Endothelial cell of umbilical vein (primary cell): Measurements from ENCODE around the gene TMEM164. TPM values are rescaled to one million over a fixed set of nuclear protein-coding genes. Genes with fewer than 3 reads are reported as not detected.

Source experiments
- BruUV-seq: library from RNA; stranded (reverse); fragments of 400-500 nt; replicated peaks from 2 replicates; lab custom pipeline; 2021; lab: Mats Ljungman, UMichigan
- CTCF ChIA-PET: fragments of 300-600, 350-600 bp; sonication (Branson Sonifier 250); formaldehyde crosslinking; loops from one replicate; lab custom pipeline; 2021; ENCODE audit warnings: antibody characterized with exemption, inconsistent platforms; lab: Charles Lee
- POLR2A ChIA-PET: fragments of 300-600, 350-600 bp; sonication (Branson Sonifier 250); formaldehyde crosslinking; loops from one replicate; lab custom pipeline; 2021; ENCODE audit warnings: antibody characterized with exemption, inconsistent platforms; lab: Charles Lee
- DNase-seq: peaks from one replicate; pipeline ENCODE4 v3.0.0-alpha.2; 2011; ENCODE audit warnings: low read depth, low spot score
- FAIRE-seq: peaks from 2 replicates; lab custom pipeline; 2011; peaks lifted over from hg19 to GRCh38; lab: Jason Lieb, UNC
- H2AFZ ChIP-seq: 2 replicates; pipeline ENCODE4 v1.6.0; 2012; ENCODE audit warnings: low read depth, low read length, control low read depth, inconsistent platforms
- H3K27ac ChIP-seq: 2 replicates; pipeline ENCODE4 v1.5.1; 2011; ENCODE audit warnings: low read depth, mild to moderate bottlenecking, control low read depth, low read length, moderate library complexity; ENCODE audit not compliant: insufficient read depth
- H3K27me3 ChIP-seq, 2 experiments: 2 replicates each; pipeline versions ENCODE4 v1.6.0 to v1.6.1; 2011; ENCODE audit warnings: low read length in 2 of 2, mixed read lengths in 1 of 2; ENCODE audit not compliant: control insufficient read depth in 2 of 2, insufficient read depth in 2 of 2
- H3K36me3 ChIP-seq, 2 experiments: 2 replicates in 1 of 2; 3 replicates in 1 of 2; pipeline ENCODE4 v1.5.1; 2011; ENCODE audit warnings: low read length in 2 of 2, mild to moderate bottlenecking in 1 of 2, moderate library complexity in 1 of 2; ENCODE audit not compliant: control insufficient read depth in 2 of 2, insufficient read depth in 2 of 2; ENCODE audit errors: extremely low read depth in 1 of 2
- H3K4me1 ChIP-seq: 3 replicates; pipeline ENCODE4 v1.5.1; 2011; ENCODE audit warnings: mild to moderate bottlenecking, low read length; ENCODE audit not compliant: control insufficient read depth, insufficient read depth; ENCODE audit errors: extremely low read depth
- H3K4me2 ChIP-seq: 2 replicates; pipeline ENCODE4 v1.6.1; 2011; ENCODE audit warnings: low read length, control low read depth, mixed read lengths; ENCODE audit not compliant: insufficient read depth
- H3K4me3 ChIP-seq, 3 experiments: fragments of 200-600 bp in 1 of 3; sonication (generic), shearing (Covaris generic) in 1 of 3; replicated peaks in 1 of 3; 2 replicates each; pipeline ENCODE4 v1.5.1; 2011 to 2016; ENCODE audit warnings: control low read depth in 3 of 3, low read length in 3 of 3, mild to moderate bottlenecking in 2 of 3, inconsistent platforms in 1 of 3, low read depth in 1 of 3, moderate library complexity in 1 of 3; ENCODE audit not compliant: insufficient read depth in 1 of 3
- H3K79me2 ChIP-seq: 2 replicates; pipeline ENCODE4 v1.6.0; 2012; ENCODE audit warnings: low read length, inconsistent platforms; ENCODE audit not compliant: control insufficient read depth, insufficient read depth
- H3K9ac ChIP-seq: replicated peaks from 2 replicates; pipeline ENCODE3; 2011; ENCODE audit warnings: low read length, control low read depth; ENCODE audit not compliant: insufficient read depth; ENCODE audit errors: extremely low read depth
- H3K9me1 ChIP-seq: replicated peaks from 3 replicates; pipeline ENCODE4 v1.6.0; 2011; ENCODE audit warnings: mild to moderate bottlenecking, low read length; ENCODE audit not compliant: control insufficient read depth, insufficient read depth; ENCODE audit errors: extremely low read depth
- H3K9me3 ChIP-seq: replicated peaks from 2 replicates; pipeline ENCODE4 v1.5.1; 2012; ENCODE audit warnings: low read length, inconsistent platforms; ENCODE audit not compliant: control insufficient read depth, insufficient read depth
- H4K20me1 ChIP-seq: replicated peaks from 2 replicates; pipeline ENCODE3; 2011; ENCODE audit warnings: mild to moderate bottlenecking, low read length; ENCODE audit not compliant: control insufficient read depth, insufficient read depth; ENCODE audit errors: extremely low read depth
- EZH2 ChIP-seq: IDR thresholded peaks from 2 replicates; pipeline ENCODE4 v1.6.1; 2012; ENCODE audit warnings: borderline replicate concordance, low read depth, mild to moderate bottlenecking, moderate library complexity, low read length, inconsistent platforms; ENCODE audit not compliant: severe bottlenecking
- FOS ChIP-seq: IDR thresholded peaks from 2 replicates; pipeline ENCODE4 v1.6.1; 2011; ENCODE audit warnings: mild to moderate bottlenecking, low read length, moderate library complexity, borderline replicate concordance; ENCODE audit not compliant: insufficient read depth
- GATA2 ChIP-seq: IDR thresholded peaks from 2 replicates; pipeline ENCODE4 v1.7.0; 2011; ENCODE audit warnings: low read depth, mild to moderate bottlenecking, moderate library complexity, mixed read lengths, low read length; ENCODE audit not compliant: insufficient read length, insufficient read depth
- JUN ChIP-seq: IDR thresholded peaks from 2 replicates; pipeline ENCODE4 v1.6.1; 2011; ENCODE audit warnings: borderline replicate concordance, low read depth; ENCODE audit not compliant: insufficient read length, insufficient read depth
- MYC ChIP-seq: IDR thresholded peaks from one replicate; pipeline ENCODE4 v1.6.1; 2011; ENCODE audit warnings: mild to moderate bottlenecking, low read depth, low read length
- POLR2A ChIP-seq: IDR thresholded peaks from 2 replicates; pipeline ENCODE4 v1.6.1; 2012; ENCODE audit warnings: low read depth, mild to moderate bottlenecking, control low read depth, low read length
- POLR2AphosphoS5 ChIP-seq: IDR thresholded peaks from 2 replicates; pipeline ENCODE4 v1.6.1; 2012; ENCODE audit warnings: low read depth, mild to moderate bottlenecking, control low read depth, low read length, moderate library complexity; ENCODE audit not compliant: insufficient read depth
- dilution Hi-C: fragments of 300-500 bp; cut with MboI; formaldehyde crosslinking; loops from one replicate; pipeline ENCODE4 v1.15.0; 2019; ENCODE audit warnings: low sequenced_read_pairs; ENCODE audit not compliant: extremely low pct_ligation_motif_present
- intact Hi-C: fragments of 100-400 bp; cut with micrococcal nuclease; formaldehyde crosslinking; loops from one replicate; pipeline ENCODE4 v1.10.0; 2022
- polyA plus RNA-seq, 4 experiments: library from polyadenylated mRNA; depleted of rRNA in 3 of 4; stranded (reverse) in 3 of 4; unstranded in 1 of 4; fragments of >200 nt; gene quantifications; 2 replicates each; pipeline versions ENCODE4 v1.2.1 to v1.2.3, GENCODE V29; 2011 to 2012; ENCODE audit warnings: missing spikeins in 1 of 4
- total RNA-seq: library from RNA; stranded (reverse); gene quantifications from 2 replicates; pipeline ENCODE4 v1.2.3, GENCODE V29; 2021
- TF ChIP-seq, protein P1 (sequence below), 2 donors: IDR thresholded peaks; 1 replicate in 1 of 2; 2 replicates in 1 of 2; pipeline ENCODE4 v1.5.1; 2011; ENCODE audit warnings: low read length in 2 of 2, mild to moderate bottlenecking in 2 of 2, moderate library complexity in 2 of 2, control low read depth in 1 of 2, inconsistent platforms in 1 of 2, low read depth in 1 of 2; ENCODE audit not compliant: insufficient read depth in 1 of 2; ENCODE audit errors: extremely low read depth in 1 of 2
- TF ChIP-seq, protein P2 (sequence below): IDR thresholded peaks from 2 replicates; pipeline ENCODE4 v1.6.1; 2011; ENCODE audit not compliant: insufficient read depth, insufficient read length

TMEM164 gene
- total and polyA plus RNA-seq, 2 donors (not counting 3 experiments of a cell fraction or from before 2014, with no cell fraction given) = 12.8 to 22.2 TPM

DNA sequence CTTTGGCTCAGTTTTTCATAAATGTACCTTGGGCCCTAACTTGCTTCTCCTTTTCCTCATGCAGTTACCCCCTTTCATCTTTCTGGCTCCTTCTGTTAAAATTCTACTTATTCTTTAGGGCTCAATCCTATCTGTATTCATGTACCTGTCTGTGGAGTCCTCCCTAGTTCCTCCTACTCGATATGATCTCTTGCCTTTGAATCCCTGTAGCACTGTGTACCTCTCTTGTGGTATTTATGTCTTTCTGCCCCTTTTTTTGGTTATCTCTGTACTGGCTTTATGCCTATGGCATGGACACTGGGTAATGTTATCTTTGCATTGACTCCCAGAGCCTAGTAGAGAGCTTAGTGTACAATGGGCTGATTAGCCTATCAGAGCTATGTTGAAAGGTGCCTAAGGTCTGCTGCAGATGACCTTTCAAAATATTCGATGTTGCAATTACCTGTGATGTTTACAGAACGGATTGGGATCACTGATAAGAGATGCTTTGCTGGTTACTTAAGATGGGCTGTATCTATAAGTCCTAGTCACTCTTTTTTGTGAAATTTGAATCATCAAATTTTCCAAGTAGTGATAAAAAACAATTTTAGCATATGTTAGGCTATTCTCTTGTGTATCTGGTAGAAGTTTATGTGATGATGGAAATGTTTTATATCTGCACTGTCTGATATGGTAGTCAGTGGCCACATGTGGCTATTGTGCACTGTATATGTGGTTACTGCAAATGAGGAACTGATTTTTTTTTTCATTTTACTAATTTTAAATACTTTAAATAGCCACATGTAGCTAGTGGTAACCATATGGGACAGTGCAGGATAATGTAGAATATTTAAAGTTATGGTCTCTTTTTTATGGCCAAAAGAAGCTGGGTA, 33.5 kb downstream of the TMEM164 start:
- dilution Hi-C loops = no loop called here
- Histone ChIP-seq H3K79me2 (no peaks in the 10 kb centered on the region), H3K9me1 (no peaks in the 10 kb centered on the region), H3K9me3 (no peaks in the 10 kb centered on the region), H2AFZ (no peak overlapping the region), H3K27me3 (no peaks in the 10 kb centered on the region), H3K27ac (no peak overlapping the region), H3K36me3 (no peaks in the 10 kb centered on the region), H3K9ac (no peak overlapping the region), H3K4me1 (no peaks in the 10 kb centered on the region), H3K4me3 (no peak overlapping the region), H4K20me1 (no peaks in the 10 kb centered on the region), H3K4me2 (no peak overlapping the region)
- DNase-seq = no peak
- ChIA-PET POLR2A (no interaction called here), CTCF (interaction anchor here (1.0 to 1.4 kb wide), 2 partner anchors 9 to 10 kb away, joined by 4 read pairs; no protein-coding TSS in a partner anchor)
- BruUV-seq = no TSS peak
- intact Hi-C loops = no loop called here
- TF ChIP-seq MYC (no peak), EZH2 (no peak), GATA2 (no peak), JUN (no peak), POLR2A (no peak), POLR2AphosphoS5 (no peak), FOS (no peak)
- TF ChIP-seq, protein P1, sequence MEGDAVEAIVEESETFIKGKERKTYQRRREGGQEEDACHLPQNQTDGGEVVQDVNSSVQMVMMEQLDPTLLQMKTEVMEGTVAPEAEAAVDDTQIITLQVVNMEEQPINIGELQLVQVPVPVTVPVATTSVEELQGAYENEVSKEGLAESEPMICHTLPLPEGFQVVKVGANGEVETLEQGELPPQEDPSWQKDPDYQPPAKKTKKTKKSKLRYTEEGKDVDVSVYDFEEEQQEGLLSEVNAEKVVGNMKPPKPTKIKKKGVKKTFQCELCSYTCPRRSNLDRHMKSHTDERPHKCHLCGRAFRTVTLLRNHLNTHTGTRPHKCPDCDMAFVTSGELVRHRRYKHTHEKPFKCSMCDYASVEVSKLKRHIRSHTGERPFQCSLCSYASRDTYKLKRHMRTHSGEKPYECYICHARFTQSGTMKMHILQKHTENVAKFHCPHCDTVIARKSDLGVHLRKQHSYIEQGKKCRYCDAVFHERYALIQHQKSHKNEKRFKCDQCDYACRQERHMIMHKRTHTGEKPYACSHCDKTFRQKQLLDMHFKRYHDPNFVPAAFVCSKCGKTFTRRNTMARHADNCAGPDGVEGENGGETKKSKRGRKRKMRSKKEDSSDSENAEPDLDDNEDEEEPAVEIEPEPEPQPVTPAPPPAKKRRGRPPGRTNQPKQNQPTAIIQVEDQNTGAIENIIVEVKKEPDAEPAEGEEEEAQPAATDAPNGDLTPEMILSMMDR (IDR thresholded peaks at IDR 0.05; ENCODE audit: extremely low read depth in 1 of 2, insufficient read depth in 1 of 2, low read depth in 1 of 2, low read length in 2 of 2) = no peak
- TF ChIP-seq, protein P2, sequence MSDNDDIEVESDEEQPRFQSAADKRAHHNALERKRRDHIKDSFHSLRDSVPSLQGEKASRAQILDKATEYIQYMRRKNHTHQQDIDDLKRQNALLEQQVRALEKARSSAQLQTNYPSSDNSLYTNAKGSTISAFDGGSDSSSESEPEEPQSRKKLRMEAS = no peak
- no peak for FAIRE-seq
